ENCODE data around the gene SLC44A1.

- TF ChIP-seq CTCF (IDR thresholded peaks at IDR 0.05; ENCODE audit: insufficient read depth, low read length) (no peak), GABPA (IDR thresholded peaks at IDR 0.05; ENCODE audit: low read depth) (no peak)
Measured at GRCh38 chr9:105452185-105452584, 207.7 kb downstream of the SLC44A1 start.
